HG03025 (cell line): ENCODE data around the gene ADAM17.
"Not testable (repeated sequence)": the region's sequence is repeated elsewhere in the genome, so short reads cannot be mapped to it uniquely, and the experiment has no call there.

Source experiments
- ATAC-seq: cut with Tn5 transposase; IDR thresholded peaks from one replicate; pipeline ENCODE4 v1.9.1; 2021; ENCODE audit warnings: mild to moderate bottlenecking, moderate library complexity; ENCODE audit not compliant: unreplicated experiment, low FRiP score

Gene ADAM17

GRCh38 chr2:9527995-9528787, 27.4 kb downstream of the ADAM17 start:
- no peak for ATAC-seq

- ATAC-seq, result no peak
Observed at GRCh38 chr2:9525266-9525665, 30.4 kb downstream of the ADAM17 start.

- ATAC-seq, result no peak
Observed at GRCh38 chr2:9524291-9524690, 31.3 kb downstream of the ADAM17 start.

GRCh38 chr2:9519250-9519649, 36.4 kb downstream of the ADAM17 start:
- no peak for ATAC-seq

GRCh38 chr2:9518780-9519179, 36.9 kb downstream of the ADAM17 start:
- no peak for ATAC-seq

- no peak for ATAC-seq
Observed at GRCh38 chr2:9518163-9518562, 37.5 kb downstream of the ADAM17 start.

- no peak for ATAC-seq
Observed at GRCh38 chr2:9517118-9517782, 38.4 kb downstream of the ADAM17 start.

- not testable (repeated sequence) for ATAC-seq
Observed at GRCh38 chr2:9513946-9514345, 41.7 kb downstream of the ADAM17 start.

- no peak for ATAC-seq
Observed at GRCh38 chr2:9508931-9509330, 46.7 kb downstream of the ADAM17 start.

GRCh38 chr2:9498210-9498609, 57.4 kb downstream of the ADAM17 start:
- ATAC-seq, result no peak

GRCh38 chr2:9497017-9497416, 58.6 kb downstream of the ADAM17 start:
- no peak for ATAC-seq

GRCh38 chr2:9494081-9494480, 61.5 kb downstream of the ADAM17 start:
- ATAC-seq, result no peak

GRCh38 chr2:9493478-9493877, 62.2 kb downstream of the ADAM17 start:
- no peak for ATAC-seq

- no peak for ATAC-seq
Observed at GRCh38 chr2:9492927-9493326, 62.7 kb downstream of the ADAM17 start.

- ATAC-seq, result no peak
Observed at GRCh38 chr2:9490789-9491188, 64.8 kb downstream of the ADAM17 start.

- ATAC-seq, result no peak
Observed at GRCh38 chr2:9488583-9489547, 66.8 kb downstream of the ADAM17 start.

GRCh38 chr2:9484533-9484932, 71.1 kb downstream of the ADAM17 start:
- no peak for ATAC-seq

- ATAC-seq, result no peak
Observed at GRCh38 chr2:9483107-9483506, 72.5 kb downstream of the ADAM17 start.

- no peak for ATAC-seq
Observed at GRCh38 chr2:9480157-9480556, 75.5 kb downstream of the ADAM17 start.

- no peak for ATAC-seq
Observed at GRCh38 chr2:9478526-9478925, 77.1 kb downstream of the ADAM17 start.

- ATAC-seq, result no peak
Observed at GRCh38 chr2:9477914-9478313, 77.7 kb downstream of the ADAM17 start.
